SK-N-SH treated with all-trans-retinoic acid at 6 μM for 48 hours (cell line): ENCODE data around the gene TMC3.

Source experiments
- ATAC-seq: fragments of 200-7000 bp; cut with Tn5 transposase; 3 replicates; pipeline ENCODE4 v1.9.1; 2020; ENCODE audit warnings: mild to moderate bottlenecking, moderate library complexity
- ARNTL ChIP-seq: fragments of 450-650 bp; formaldehyde crosslinking; IDR thresholded peaks from 2 replicates; pipeline ENCODE4 v1.5.0; 2020; ENCODE audit warnings: low read depth, mild to moderate bottlenecking, moderate library complexity, borderline replicate concordance
- BACH2 ChIP-seq: fragments of 250-450 bp; sonication (Bioruptor Pico); IDR thresholded peaks from 2 replicates; pipeline ENCODE4 v1.9.0; 2021; ENCODE audit warnings: mild to moderate bottlenecking, borderline replicate concordance
- CREB5 ChIP-seq: fragments of 250-450 bp; sonication (Bioruptor Pico); IDR thresholded peaks from 2 replicates; pipeline ENCODE4 v1.5.1; 2020; ENCODE audit warnings: low read depth, mild to moderate bottlenecking, moderate library complexity
- CSDC2 ChIP-seq: fragments of 250-450 bp; sonication (Bioruptor Pico); IDR thresholded peaks from 2 replicates; pipeline ENCODE4 v1.5.0; 2020; ENCODE audit warnings: mild to moderate bottlenecking, moderate library complexity
- GLIS3 ChIP-seq: fragments of 250-450 bp; sonication (Bioruptor Pico); IDR thresholded peaks from 2 replicates; pipeline ENCODE4 v1.5.0; 2020; ENCODE audit warnings: mild to moderate bottlenecking, moderate library complexity
- ISL1 ChIP-seq: fragments of 250-450 bp; sonication (Bioruptor Pico); IDR thresholded peaks from 2 replicates; pipeline ENCODE4 v2.1.2; 2022; ENCODE audit warnings: mild to moderate bottlenecking, moderate library complexity
- OSR1 ChIP-seq: fragments of 250-450 bp; sonication (Bioruptor Pico); IDR thresholded peaks from 2 replicates; pipeline ENCODE4 v1.8.0; 2022; ENCODE audit warnings: moderate library complexity, mild to moderate bottlenecking, inconsistent platforms
- PATZ1 ChIP-seq: fragments of 250-450 bp; sonication (Bioruptor Pico); IDR thresholded peaks from 2 replicates; pipeline ENCODE4 v1.8.0; 2020; ENCODE audit warnings: mild to moderate bottlenecking, moderate library complexity, borderline replicate concordance
- POU6F1 ChIP-seq: fragments of 250-450 bp; sonication (Bioruptor Pico); IDR thresholded peaks from 2 replicates; pipeline ENCODE4 v1.8.0; 2021; ENCODE audit warnings: low read depth, mild to moderate bottlenecking, moderate library complexity, borderline replicate concordance
- PPARA ChIP-seq: fragments of 250-450 bp; sonication (Bioruptor Pico); IDR thresholded peaks from 2 replicates; pipeline ENCODE4 v1.5.0; 2020; ENCODE audit warnings: mild to moderate bottlenecking, borderline replicate concordance
- RARB ChIP-seq: fragments of 250-450 bp; sonication (Bioruptor Pico); IDR thresholded peaks from 2 replicates; pipeline ENCODE4 v1.8.0; 2021; ENCODE audit warnings: mild to moderate bottlenecking, moderate library complexity
- SNAI2 ChIP-seq: fragments of 250-450 bp; sonication (Bioruptor Pico); IDR thresholded peaks from 2 replicates; pipeline ENCODE4 v1.5.0; 2020; ENCODE audit warnings: mild to moderate bottlenecking, moderate library complexity
- TCF4 ChIP-seq: fragments of 250-450 bp; sonication (Bioruptor Pico); IDR thresholded peaks from 2 replicates; pipeline ENCODE4 v1.8.0; 2021; ENCODE audit warnings: mild to moderate bottlenecking, moderate library complexity, borderline replicate concordance
- TSHZ2 ChIP-seq: fragments of 250-450 bp; sonication (Bioruptor Pico); IDR thresholded peaks from 2 replicates; pipeline ENCODE4 v1.5.0; 2020; ENCODE audit warnings: mild to moderate bottlenecking, moderate library complexity
- ZC3H10 ChIP-seq: fragments of 250-450 bp; sonication (Bioruptor Pico); IDR thresholded peaks from 2 replicates; pipeline ENCODE4 v1.5.1; 2021; ENCODE audit warnings: mild to moderate bottlenecking, moderate library complexity
- ZFP3 ChIP-seq: fragments of 250-450 bp; sonication (Bioruptor Pico); IDR thresholded peaks from 2 replicates; pipeline ENCODE4 v1.5.0; 2020; ENCODE audit warnings: mild to moderate bottlenecking, moderate library complexity
- ZFP30 ChIP-seq: fragments of 450-650 bp; formaldehyde crosslinking; IDR thresholded peaks from 2 replicates; pipeline ENCODE4 v1.5.0; 2022; ENCODE audit warnings: mild to moderate bottlenecking, moderate library complexity
- ZNF565 ChIP-seq: fragments of 450-650 bp; formaldehyde crosslinking; conservative IDR thresholded peaks from 2 replicates; pipeline ENCODE4 v1.5.0; 2020; ENCODE audit warnings: low read depth, mild to moderate bottlenecking, moderate library complexity
- ZNF70 ChIP-seq: fragments of 450-650 bp; formaldehyde crosslinking; IDR thresholded peaks from 2 replicates; pipeline ENCODE4 v1.5.0; 2020; ENCODE audit warnings: mild to moderate bottlenecking, moderate library complexity
- ZNF8 ChIP-seq: fragments of 450-650 bp; formaldehyde crosslinking; IDR thresholded peaks from 2 replicates; pipeline ENCODE4 v1.5.0; 2020; ENCODE audit warnings: mild to moderate bottlenecking, moderate library complexity

The TMC3 gene

GRCh38 chr15:81317642-81318017, 56.4 kb downstream of the TMC3 start:
- ATAC-seq, result no peak
- TF ChIP-seq GLIS3 (CRISPR knock-in tag) (no peak), OSR1 (no peak), RARB (no peak), ISL1 (CRISPR knock-in tag) (no peak), POU6F1 (CRISPR knock-in tag) (no peak), ZNF8 (no peak), SNAI2 (CRISPR knock-in tag) (no peak), ZFP3 (CRISPR knock-in tag) (no peak), TCF4 (CRISPR knock-in tag) (no peak), CSDC2 (CRISPR knock-in tag) (no peak), ZC3H10 (CRISPR knock-in tag) (no peak), PATZ1 (no peak), ARNTL (CRISPR knock-in tag) (no peak), ZNF70 (CRISPR knock-in tag) (no peak), BACH2 (no peak), CREB5 (CRISPR knock-in tag) (no peak)

DNA sequence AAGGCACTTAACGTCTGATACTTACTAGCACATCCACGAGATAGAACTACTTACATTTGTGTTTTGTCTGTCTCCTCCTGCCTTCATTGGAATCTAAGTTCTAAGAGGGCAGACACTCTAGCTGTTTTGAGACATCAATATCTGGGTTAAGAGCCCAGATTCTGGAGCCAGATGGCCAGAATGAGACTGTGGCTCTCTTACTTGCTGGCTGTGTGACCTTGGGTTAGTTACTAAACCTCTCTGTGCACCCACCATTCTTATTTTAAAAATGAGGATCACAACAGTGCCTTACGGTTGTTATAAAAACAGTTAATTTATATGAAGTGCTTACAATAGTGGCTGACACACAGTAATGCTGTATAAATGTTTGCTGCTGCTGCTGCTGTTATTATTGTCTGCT, 57.7 kb downstream of the TMC3 start:
- ATAC-seq, result no peak
- TF ChIP-seq OSR1 (no peak), ZC3H10 (CRISPR knock-in tag) (no peak), ZNF70 (CRISPR knock-in tag) (no peak), PATZ1 (no peak), PPARA (CRISPR knock-in tag) (no peak), TCF4 (CRISPR knock-in tag) (no peak), ZFP3 (CRISPR knock-in tag) (no peak), ZNF565 (CRISPR knock-in tag) (no peak), RARB (no peak)
- TF ChIP-seq, all 23 proteins: peak for 0

DNA sequence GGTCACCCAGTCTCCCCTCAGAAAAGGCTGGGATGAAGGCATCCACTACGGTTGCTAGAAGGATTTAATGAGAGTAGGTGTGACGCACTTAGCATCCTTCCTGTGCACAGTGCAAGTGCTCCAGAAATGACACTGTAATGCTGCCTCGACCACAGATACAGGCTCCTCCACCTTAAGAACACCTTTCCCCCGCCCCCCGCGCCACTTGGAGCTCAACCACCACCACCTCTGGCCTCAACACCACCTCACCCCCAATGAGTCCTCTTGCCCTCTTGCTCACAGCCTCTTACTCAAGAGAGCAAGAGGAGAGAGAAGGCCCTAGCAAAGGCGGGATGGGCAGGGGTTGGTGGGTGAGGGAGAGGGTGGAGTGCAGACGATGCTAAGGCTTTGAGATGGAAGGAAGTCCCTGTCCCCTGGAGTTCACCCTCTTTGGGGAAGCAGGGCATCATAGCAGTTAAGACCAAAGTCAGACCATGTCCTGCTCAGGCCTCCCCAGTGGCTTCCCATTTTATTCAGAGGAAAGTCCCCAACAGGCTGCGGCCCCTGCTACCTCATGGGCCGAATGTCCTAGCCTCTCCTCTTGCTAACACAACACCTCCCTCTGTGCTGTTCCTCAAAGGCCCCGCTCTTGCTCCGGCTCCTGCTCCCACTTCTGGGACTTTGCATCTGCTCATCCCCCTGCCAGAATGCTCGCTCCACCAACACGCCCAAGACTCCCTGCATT, 58.4 kb downstream of the TMC3 start:
- ATAC-seq, result no peak
- TF ChIP-seq CREB5 (CRISPR knock-in tag) (no peak), BACH2 (no peak), TSHZ2 (CRISPR knock-in tag) (no peak), ZFP30 (no peak), PPARA (CRISPR knock-in tag) (no peak)
